Natural killer cell (primary cell): Measurements from ENCODE around the gene INPP5A. TPM values are rescaled to one million over a fixed set of nuclear protein-coding genes. Genes with fewer than 3 reads are reported as not detected.

ENCODE experiments used
- ATAC-seq, 3 donors: fragments of 150-1000 bp in 2 of 3; fragments of 200-7000 bp in 1 of 3; cut with Tn5 transposase; 1 replicate in 1 of 3; 2 replicates in 2 of 3; pipeline ENCODE4 v1.10.0; 2021; ENCODE audit warnings: mild to moderate bottlenecking in 2 of 3, moderate library complexity in 2 of 3
- DNase-seq, 2 donors: peaks; one replicate each; pipeline versions ENCODE4 v3.0.0 to v3.0.0-alpha.2; 2013 to 2021; ENCODE audit warnings: mixed read lengths in 1 of 2
- H3K27ac ChIP-seq: one replicate; pipeline ENCODE4 v1.5.1; 2013; ENCODE audit warnings: mild to moderate bottlenecking, low read length
- H3K27me3 ChIP-seq: one replicate; pipeline ENCODE4 v1.6.1; 2013; ENCODE audit warnings: low read length; ENCODE audit not compliant: control insufficient read depth, insufficient read depth
- H3K36me3 ChIP-seq: one replicate; pipeline ENCODE4 v1.6.1; 2013; ENCODE audit warnings: low read length; ENCODE audit not compliant: control insufficient read depth, insufficient read depth
- H3K4me1 ChIP-seq: one replicate; pipeline ENCODE4 v1.6.1; 2013; ENCODE audit warnings: low read length; ENCODE audit not compliant: control insufficient read depth, insufficient read depth
- H3K4me3 ChIP-seq: one replicate; pipeline ENCODE4 v1.5.1; 2013; ENCODE audit warnings: low read length
- H3K9me3 ChIP-seq: one replicate; pipeline ENCODE4 v1.6.1; 2013; ENCODE audit warnings: low read length; ENCODE audit not compliant: control insufficient read depth, insufficient read depth
- H3K27ac Mint-ChIP-seq, 2 donors: one replicate each; pipeline ENCODE4 v1.8.0; 2022; ENCODE audit warnings: mild to moderate bottlenecking in 2 of 2, mixed read lengths in 2 of 2, moderate library complexity in 1 of 2
- H3K27me3 Mint-ChIP-seq, 2 donors: one replicate each; pipeline ENCODE4 v1.8.0; 2022; ENCODE audit warnings: low read depth in 2 of 2, mixed read lengths in 2 of 2
- H3K36me3 Mint-ChIP-seq: one replicate; pipeline ENCODE4 v1.8.0; 2022; ENCODE audit warnings: mixed read lengths
- H3K4me1 Mint-ChIP-seq, 2 donors: one replicate each; pipeline ENCODE4 v1.8.0; 2022; ENCODE audit warnings: mixed read lengths in 2 of 2
- H3K4me3 Mint-ChIP-seq: one replicate; pipeline ENCODE4 v1.8.0; 2022; ENCODE audit warnings: mild to moderate bottlenecking, moderate library complexity, mixed read lengths
- H3K9me3 Mint-ChIP-seq, 2 donors: one replicate each; pipeline ENCODE4 v1.8.0; 2022; ENCODE audit warnings: mixed read lengths in 2 of 2
- WGBS: methylation state at CpG from one replicate; pipeline ENCODE4 v1.1.7; 2013; ENCODE audit warnings: missing lambda C conversion rate; ENCODE audit not compliant: insufficient coverage; 5-methylcytosine and 5-hydroxymethylcytosine counted together
- intact Hi-C: fragments of 100-400 bp; cut with micrococcal nuclease; formaldehyde crosslinking; loops from one replicate; pipeline ENCODE4 v1.14.2; 2022
- total RNA-seq, 4 donors: library from RNA; stranded (reverse); fragments of 120-200 nt in 1 of 4; gene quantifications; one replicate each; pipeline versions ENCODE4 v1.2.3 to v1.2.4, GENCODE V29; 2013 to 2022
- TF ChIP-seq, protein P1 (sequence below): fragments of 200-600 bp; IDR thresholded peaks from one replicate; pipeline ENCODE4 v1.8.0; 2022; ENCODE audit warnings: antibody characterized with exemption

INPP5A gene
- total RNA-seq, 3 donors from 2014 or later (not counting 1 experiment from before 2014, with no cell fraction given), result 12.6 to 38.6 (median 18.6) TPM

DNA sequence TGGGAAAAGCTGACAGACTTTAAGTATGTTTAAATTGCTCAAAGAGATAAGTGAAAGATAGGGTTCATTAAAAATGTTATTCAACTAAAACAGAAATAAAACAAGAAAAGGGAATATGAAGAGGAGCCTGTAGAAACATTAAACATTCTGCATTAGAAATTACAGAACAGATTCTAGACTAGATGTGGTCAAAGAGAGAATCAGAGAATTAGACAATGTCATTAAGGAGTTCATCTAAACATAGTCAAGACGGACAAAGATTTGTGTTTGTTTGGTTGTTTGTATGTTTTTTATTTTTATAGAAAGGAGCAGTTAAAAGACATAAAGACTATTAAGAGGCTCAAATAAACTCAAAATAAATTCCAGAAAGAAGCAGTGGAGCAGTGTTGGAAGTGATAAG is 168.4 kb downstream of the INPP5A start:
- H3K9me3 ChIP-seq, result peaks cover 10% of the 10 kb centered on the region
- Mint-ChIP-seq H3K4me3 (no peak overlapping the region), H3K27ac (no peak overlapping the region), H3K9me3 (peaks cover 7% of the 10 kb centered on the region in 2 donors), H3K36me3 (peaks cover 12% of the 10 kb centered on the region), H3K27me3 (no peaks in the 10 kb centered on the region), H3K4me1 (peaks cover 14 to 30% of the 10 kb centered on the region in 2 donors)
- H3K36me3 ChIP-seq, result no peaks in the 10 kb centered on the region
- WGBS, result 100% methylated on average over 1 of the region's 1 CpG
- no peak for DNase-seq
- no peak overlapping the region for H3K4me3 ChIP-seq
- peaks cover 21% of the 10 kb centered on the region for H3K4me1 ChIP-seq
- intact Hi-C loops, result no loop called here
- H3K27me3 ChIP-seq, result no peaks in the 10 kb centered on the region
- TF ChIP-seq, protein P1, sequence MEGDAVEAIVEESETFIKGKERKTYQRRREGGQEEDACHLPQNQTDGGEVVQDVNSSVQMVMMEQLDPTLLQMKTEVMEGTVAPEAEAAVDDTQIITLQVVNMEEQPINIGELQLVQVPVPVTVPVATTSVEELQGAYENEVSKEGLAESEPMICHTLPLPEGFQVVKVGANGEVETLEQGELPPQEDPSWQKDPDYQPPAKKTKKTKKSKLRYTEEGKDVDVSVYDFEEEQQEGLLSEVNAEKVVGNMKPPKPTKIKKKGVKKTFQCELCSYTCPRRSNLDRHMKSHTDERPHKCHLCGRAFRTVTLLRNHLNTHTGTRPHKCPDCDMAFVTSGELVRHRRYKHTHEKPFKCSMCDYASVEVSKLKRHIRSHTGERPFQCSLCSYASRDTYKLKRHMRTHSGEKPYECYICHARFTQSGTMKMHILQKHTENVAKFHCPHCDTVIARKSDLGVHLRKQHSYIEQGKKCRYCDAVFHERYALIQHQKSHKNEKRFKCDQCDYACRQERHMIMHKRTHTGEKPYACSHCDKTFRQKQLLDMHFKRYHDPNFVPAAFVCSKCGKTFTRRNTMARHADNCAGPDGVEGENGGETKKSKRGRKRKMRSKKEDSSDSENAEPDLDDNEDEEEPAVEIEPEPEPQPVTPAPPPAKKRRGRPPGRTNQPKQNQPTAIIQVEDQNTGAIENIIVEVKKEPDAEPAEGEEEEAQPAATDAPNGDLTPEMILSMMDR, result no peak
- no peak for ATAC-seq
- no peak overlapping the region for H3K27ac ChIP-seq

DNA sequence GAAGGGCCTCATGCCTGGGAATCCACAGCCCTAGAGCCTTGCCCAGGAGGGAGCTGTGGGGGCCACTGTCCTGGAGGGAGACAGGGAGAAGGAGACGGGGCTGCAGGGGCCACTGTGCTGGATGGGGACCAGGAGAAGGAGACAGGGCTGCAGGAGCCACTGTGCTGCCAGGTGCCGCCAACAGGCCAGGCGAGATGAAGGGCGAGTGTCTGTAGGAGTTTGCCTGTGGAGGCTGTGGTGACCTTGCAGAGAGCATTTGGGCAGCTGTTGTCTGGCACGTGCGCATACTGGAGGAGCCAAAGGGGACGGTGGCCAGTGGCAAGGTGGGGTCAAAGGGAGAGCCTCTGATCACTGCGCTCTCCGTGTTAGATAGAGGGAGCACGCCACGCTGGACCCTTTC is 169.1 kb downstream of the INPP5A start:
- 97% methylated on average over 11 of the region's 11 CpGs for whole genome bisulfite sequencing
- peaks cover 14 to 30% of the 10 kb centered on the region in 2 donors for H3K4me1 Mint-ChIP-seq
- no peak overlapping the region for H3K27ac Mint-ChIP-seq
- DNase-seq (no peak), ATAC-seq (peak in 1 of 3 donors; percentile 3)
- no peak overlapping the region for H3K4me3 ChIP-seq
- H3K36me3 Mint-ChIP-seq, result peaks cover 12% of the 10 kb centered on the region
- peaks cover 7% of the 10 kb centered on the region in 2 donors for H3K9me3 Mint-ChIP-seq
- H3K27me3 ChIP-seq, result no peaks in the 10 kb centered on the region
- peaks cover 10% of the 10 kb centered on the region for H3K9me3 ChIP-seq
- H3K4me3 Mint-ChIP-seq, result no peak overlapping the region
- no peaks in the 10 kb centered on the region for H3K27me3 Mint-ChIP-seq
- intact Hi-C loops, result no loop called here
- H3K36me3 ChIP-seq, result no peaks in the 10 kb centered on the region
- peaks cover 20% of the 10 kb centered on the region for H3K4me1 ChIP-seq
- no peak overlapping the region for H3K27ac ChIP-seq
- TF ChIP-seq, protein P1, result no peak

DNA sequence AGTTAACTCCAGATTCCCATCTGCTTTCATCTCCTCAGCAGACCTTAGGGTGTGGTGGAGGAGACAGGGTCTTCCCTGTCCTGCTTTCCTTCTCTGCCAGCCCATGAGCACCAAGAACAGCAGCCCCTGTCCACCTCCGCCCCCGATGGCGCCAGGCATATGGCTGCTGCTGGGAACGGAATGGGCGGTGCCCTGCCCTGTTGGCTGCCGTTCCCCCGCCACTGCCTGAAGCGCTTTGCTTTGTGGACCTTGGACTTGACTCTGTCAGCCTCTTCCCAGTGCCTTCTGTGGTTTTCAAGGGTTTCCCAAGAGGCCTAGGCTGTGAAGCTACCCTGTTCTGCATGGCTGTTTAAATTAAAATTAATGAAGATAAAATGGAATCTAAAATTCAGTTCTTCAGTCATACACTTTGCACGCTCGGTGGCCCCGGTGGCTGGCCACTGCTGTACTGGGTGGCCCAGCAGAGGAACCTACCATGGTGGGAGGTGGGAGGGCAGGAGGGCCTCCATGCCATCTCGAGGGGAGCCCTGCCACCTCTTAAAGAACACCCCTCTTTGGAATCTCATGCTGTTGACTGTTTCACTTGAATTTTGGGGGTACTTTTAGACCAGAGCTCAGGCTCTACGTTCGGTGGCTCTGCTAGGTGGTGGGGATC is 169.7 kb downstream of the INPP5A start:
- H3K27ac Mint-ChIP-seq, result no peak overlapping the region
- no peak overlapping the region for H3K4me3 Mint-ChIP-seq
- Histone ChIP-seq H3K27me3 (no peaks in the 10 kb centered on the region), H3K9me3 (peaks cover 10% of the 10 kb centered on the region), H3K36me3 (no peaks in the 10 kb centered on the region), H3K27ac (no peak overlapping the region), H3K4me1 (peaks cover 17% of the 10 kb centered on the region), H3K4me3 (no peak overlapping the region)
- H3K9me3 Mint-ChIP-seq, result peaks cover 7% of the 10 kb centered on the region in 2 donors
- TF ChIP-seq, protein P1, result no peak
- H3K4me1 Mint-ChIP-seq, result peaks cover 10 to 27% of the 10 kb centered on the region in 2 donors
- ATAC-seq (no peak), DNase-seq (no peak)
- no peaks in the 10 kb centered on the region for H3K27me3 Mint-ChIP-seq
- H3K36me3 Mint-ChIP-seq, result peaks cover 12% of the 10 kb centered on the region
- intact Hi-C loops, result no loop called here
- WGBS, result 97% methylated on average over 14 of the region's 14 CpGs

DNA sequence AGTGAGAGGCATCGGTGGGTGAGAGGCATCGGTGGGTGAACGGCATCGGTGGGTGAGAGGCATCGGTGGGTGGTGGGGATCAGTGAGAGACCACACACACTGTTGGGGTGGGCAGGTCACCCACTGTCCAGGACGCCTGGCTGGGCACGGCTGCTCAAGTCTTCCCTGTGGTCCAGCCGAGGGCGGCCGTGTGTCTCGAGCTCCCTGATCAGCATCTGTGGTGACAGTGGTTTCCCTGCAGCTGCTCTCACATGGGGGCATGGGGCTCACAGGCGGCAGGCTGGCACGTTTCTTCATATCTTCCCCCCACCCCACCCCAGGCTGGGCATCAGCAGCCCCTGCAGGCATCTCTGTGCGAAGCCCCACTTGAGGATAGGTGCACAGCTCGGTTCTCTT is 170.2 kb downstream of the INPP5A start:
- no peak overlapping the region for H3K4me3 Mint-ChIP-seq
- intact Hi-C loops, result no loop called here

More for the DNA sequence above, 170.2 kb downstream of the INPP5A start:
- Mint-ChIP-seq H3K4me1 (peaks cover 6 to 26% of the 10 kb centered on the region in 2 donors), H3K36me3 (peaks cover 12% of the 10 kb centered on the region), H3K27me3 (no peaks in the 10 kb centered on the region), H3K9me3 (peaks cover 7% of the 10 kb centered on the region in 2 donors), H3K27ac (no peak overlapping the region)
- no peaks in the 10 kb centered on the region for H3K27me3 ChIP-seq
- TF ChIP-seq, protein P1, result no peak
- no peak overlapping the region for H3K27ac ChIP-seq
- DNase-seq, result no peak
- H3K36me3 ChIP-seq, result no peaks in the 10 kb centered on the region
- H3K4me1 ChIP-seq, result peaks cover 12% of the 10 kb centered on the region
- no peak for ATAC-seq
- no peak overlapping the region for H3K4me3 ChIP-seq
- WGBS, result 87% methylated on average over 15 of the region's 15 CpGs
- H3K9me3 ChIP-seq, result peaks cover 10% of the 10 kb centered on the region
